Subcutaneous adipose tissue (tissue), 4 donors: Measurements from ENCODE around the gene CAMLG. TPM values are rescaled to one million over a fixed set of nuclear protein-coding genes. Genes with fewer than 3 reads are reported as not detected.

Experiments used
- CTCF ChIP-seq: fragments of 450-650 bp; IDR thresholded peaks from one replicate; pipeline ENCODE4 v1.5.1; 2016; ENCODE audit warnings: low read depth, mild to moderate bottlenecking, control low read depth, antibody characterized with exemption, moderate library complexity
- total RNA-seq, 4 donors: library from RNA; depleted of rRNA; stranded (reverse); fragments of >200 nt; gene quantifications; one replicate each; pipeline ENCODE4 v1.1.0, GENCODE V29; 2016

The CAMLG gene
- total RNA-seq, 4 donors from 2014 or later = 26.9 to 53.7 (median 48.3) TPM

DNA sequence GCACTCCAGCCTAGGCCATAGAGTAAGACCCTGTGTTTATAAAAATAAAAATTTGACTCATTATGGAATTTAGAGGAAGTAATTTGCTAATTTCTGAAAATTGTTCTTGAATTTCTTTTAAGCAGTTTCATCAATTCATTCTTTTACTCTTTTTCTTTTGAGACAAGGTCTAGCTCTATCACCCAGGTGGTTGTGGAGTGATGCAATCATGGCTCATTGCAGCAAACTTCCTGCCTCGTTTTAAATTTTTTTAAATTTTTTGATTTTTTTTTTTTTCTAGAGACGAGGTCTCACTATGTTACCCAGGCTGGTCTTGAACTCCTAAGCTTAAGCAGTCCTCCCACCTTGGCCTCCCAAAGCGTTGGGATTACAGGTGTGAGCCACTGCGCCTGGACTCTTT lies 3.1 kb upstream of the CAMLG start:
- TF ChIP-seq CTCF = no peak

DNA sequence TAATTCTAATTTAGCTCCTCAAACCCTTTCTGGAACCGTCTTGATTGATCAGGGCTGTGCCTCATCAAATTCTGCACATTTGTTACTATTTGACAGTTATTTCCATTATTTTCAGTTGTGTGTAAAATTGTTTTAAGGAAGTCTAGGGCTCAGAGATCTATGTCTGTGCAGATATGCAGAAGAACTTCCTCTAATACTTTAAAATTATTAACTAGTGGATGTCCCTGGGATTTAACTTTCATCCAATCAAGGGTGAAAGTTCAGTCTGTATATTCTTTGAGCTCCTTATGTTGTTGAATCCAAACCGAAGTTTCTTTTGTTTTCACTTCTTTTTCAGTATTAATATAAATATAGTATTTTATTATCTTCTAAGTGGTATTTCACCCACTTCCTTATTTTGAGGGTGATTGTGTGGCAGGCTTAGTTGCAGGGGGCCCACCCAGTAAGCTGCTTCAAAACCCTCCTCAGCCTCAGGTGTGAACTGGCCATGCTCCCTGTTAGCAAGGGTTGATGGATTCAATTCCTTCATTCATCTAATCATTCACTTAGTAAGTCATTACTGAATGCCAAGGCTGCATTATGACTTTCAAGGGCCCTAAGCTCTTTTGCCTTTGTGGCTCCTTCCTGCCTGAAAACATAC lies 2.1 kb upstream of the CAMLG start:
- no peak for TF ChIP-seq CTCF

DNA sequence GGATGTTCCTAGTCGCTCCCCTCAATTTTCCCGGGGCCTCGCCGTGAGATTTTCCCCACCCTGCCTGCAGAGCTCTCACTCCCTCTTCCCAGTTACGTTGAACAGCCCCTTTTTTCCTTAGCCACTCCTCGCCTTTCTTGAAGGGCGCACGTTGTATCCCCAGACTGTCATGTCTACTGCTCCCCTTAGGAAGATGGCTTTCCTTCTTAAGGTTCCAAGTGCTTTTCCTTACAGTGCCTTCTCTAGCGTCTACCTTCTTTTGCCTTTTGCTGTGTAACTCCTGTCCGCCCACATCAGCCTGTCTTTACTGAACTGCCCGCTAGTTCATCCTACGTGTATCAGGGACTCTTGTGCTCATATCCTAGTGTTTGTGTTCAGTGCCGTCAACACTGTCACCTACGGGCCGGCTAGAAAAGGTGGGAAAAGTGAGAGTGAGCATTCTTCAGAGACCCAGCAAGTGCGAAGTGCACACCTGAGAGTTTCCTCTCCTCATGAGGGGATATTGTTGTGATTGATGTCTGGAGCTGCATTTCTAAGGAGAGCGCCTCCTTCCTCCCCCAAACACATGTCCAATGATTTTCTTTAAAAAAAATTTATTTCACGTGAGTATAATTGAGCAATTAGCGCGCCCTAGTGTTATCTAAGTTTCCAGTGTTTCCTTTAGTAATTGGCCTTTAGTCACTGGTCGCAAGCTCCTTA lies 764 bp downstream of the CAMLG start:
- TF ChIP-seq CTCF = no peak

DNA sequence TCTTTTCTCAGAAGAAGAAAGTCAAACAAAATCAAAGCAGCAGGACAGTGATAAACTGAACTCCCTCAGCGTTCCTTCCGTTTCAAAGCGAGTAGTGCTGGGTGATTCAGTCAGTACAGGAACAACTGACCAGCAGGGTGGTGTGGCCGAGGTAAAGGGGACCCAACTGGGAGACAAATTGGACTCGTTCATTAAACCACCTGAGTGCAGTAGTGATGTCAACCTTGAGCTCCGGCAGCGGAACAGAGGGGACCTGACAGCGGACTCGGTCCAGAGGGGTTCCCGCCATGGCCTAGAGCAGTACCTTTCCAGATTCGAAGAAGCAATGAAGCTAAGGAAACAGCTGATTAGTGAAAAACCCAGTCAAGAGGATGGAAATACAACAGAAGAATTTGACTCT lies 2.7 kb downstream of the CAMLG start:
- TF ChIP-seq CTCF = no peak

DNA sequence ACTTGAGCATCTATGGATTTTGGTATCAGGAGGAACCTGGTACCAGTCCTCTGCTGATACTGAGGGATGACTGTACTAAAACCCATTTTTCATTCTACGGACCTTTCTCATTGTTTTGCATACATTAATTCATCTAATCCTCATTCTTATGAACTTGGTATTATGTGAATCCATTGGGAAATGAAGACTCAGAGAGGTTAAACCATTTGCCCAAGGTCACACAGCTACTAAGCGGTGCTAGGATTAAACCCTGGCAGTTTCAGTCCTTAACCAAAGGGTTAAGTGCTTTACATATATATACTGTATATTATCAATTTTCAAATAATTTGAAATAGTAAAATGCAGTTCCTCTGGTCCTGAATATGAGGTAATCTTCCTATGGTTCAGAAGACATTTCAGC lies 3.8 kb downstream of the CAMLG start:
- no peak for TF ChIP-seq CTCF

- TF ChIP-seq CTCF = no peak
These were observed 11.1 kb downstream of the CAMLG start for GRCh38 chr5:134749415-134749814.

- TF ChIP-seq CTCF = no peak
These were observed 19.8 kb downstream of the CAMLG start for GRCh38 chr5:134758176-134758503.
